HuH-7.5 (cell line): ENCODE data around the gene LRRC4B.

Experiments
- DNase-seq: peaks from one replicate; pipeline ENCODE4 v3.0.0; 2011; ENCODE audit warnings: low spot score

Gene LRRC4B

DNA sequence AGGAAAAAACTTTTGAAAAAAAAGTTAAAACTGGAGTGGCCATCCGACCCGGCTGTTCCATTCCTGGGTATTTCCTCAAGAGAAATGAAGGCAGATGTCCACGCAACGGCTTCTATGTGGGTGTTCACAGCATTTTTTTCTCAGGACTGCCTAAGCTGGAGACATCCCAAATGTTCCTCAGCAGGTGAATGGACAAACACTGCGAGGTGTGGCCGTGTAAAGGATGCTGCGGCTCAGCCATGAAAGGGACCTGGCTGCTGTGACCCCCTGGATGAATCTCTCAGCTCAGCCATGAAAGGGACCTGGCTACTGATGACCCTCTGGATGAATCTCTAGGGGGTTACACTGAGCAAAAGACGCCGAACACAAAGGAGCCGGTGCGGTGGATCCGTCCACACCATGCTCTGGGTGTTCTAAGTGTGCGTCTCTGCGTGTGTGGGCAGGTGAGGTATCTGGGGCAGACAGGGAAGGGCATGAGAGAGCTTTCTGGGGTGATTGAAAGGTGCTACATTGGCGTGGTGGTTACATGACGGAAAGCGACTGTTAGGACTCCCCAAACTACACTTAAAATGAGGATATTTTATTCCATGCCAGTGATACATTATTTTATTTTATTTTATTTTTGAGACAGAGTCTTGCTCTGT, 47.3 kb downstream of the LRRC4B start:
- no peak for DNase-seq

DNA sequence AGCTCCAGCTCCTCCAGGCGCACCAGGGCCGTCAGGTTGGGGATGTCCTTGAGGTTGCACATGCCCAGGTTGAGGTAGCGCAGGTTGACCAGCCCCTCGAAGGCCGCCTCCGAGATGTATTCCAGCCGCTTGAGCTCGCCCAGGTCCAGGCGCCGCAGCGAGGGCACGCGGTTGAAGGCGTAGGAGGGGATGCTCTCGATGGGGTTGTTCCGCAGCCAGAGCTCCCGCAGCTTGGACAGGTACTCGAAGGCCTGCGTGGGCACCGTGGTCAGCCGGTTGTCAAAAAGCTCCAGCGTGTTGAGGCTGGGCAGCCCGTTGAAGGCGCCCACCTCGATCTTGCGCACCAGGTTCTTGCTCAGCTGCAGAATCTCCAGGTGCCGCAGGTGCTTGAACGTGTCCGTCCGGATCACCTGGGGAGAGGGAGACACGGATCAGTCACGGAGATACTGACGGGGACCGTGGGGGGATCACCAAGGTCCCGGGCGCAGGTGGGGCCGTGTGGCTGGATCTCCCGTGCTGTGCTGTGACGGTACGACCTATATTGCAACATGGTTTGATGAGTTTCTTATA, 49.1 kb downstream of the LRRC4B start:
- DNase-seq: no peak

DNA sequence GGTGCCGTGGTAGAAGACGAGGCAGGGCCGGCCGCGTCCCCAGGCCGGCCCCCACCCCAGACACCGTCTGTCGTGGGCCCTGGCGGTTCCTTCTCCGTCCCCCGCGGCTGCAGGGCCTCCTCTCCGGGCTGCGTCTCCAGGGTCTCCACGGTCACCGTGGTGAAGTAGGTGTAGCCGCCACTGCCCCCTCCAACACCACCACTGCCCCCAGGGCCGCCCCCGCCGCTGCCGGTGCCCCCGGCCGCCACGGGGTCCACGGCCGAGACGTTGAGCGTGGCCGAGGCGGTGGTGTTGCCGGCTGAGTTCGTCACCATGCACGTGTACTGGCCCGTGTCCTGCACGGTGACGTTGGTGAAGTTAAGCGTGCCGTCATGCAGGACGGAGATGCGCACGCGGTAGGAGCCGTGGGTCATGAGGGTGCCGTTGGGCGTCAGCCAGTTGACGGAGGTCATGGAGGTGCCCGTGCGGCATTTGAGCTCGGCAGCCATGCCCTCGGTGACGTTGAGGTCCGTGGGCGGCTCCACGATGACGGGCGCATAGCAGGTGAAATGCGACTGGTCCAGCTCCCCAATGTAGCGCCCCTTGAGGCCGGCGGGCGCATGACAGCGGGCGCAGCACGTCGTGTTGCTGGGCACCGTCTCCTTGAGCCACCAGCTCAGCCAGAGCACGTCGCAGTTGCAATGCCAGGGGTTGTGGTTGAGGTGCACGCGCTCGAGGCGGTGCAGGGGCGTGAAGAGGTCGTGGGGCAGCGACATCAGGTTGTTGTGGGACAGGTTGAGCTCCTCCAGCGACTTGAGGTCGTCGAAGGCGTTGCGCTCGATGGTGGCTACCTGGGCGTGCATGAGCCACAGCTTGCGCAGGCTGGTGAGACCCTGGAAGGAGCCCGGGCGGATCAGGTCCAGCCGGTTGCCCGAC, 49.9 kb downstream of the LRRC4B start:
- DNase-seq: no peak

GRCh38 chr19:50517704-50518075, 50.5 kb downstream of the LRRC4B start:
- DNase-seq: no peak

DNA sequence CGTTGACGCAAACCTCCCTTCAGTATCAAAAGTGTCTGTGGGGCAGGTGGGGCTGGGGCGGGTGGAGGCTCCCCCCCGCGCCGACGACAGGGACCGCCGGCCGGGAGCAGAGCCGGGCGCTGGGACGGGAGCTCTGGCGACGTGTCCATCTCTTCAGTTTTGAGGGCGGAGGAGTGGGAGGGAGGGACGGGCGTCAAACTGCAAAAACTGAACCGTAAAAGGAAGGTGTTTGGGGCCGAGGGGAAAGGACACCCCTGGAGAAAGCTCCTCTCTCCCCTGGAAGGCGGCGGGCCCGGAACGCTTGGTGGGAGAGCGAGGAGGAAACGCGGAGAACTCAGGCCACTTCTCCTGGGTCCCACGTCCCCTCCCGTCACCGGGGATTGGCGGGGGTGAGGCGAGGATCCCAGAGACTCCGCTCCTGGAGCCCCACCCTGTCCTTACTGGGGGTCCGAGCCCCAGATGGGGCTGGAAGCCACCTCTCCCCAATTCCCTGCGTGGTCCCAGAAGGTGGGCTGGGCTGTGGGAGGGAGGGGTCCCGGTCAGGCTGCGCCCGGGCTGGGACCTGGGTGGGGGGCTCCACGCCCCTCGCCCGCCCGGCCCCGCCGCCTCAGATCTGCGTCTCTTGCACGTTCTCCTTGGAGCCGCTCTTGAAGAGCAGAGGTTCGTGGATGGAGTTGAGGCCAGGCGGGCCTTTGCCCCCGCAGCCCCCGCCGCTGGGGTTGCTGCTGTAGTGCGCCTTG, 51.1 kb downstream of the LRRC4B start:
- no peak for DNase-seq

DNA sequence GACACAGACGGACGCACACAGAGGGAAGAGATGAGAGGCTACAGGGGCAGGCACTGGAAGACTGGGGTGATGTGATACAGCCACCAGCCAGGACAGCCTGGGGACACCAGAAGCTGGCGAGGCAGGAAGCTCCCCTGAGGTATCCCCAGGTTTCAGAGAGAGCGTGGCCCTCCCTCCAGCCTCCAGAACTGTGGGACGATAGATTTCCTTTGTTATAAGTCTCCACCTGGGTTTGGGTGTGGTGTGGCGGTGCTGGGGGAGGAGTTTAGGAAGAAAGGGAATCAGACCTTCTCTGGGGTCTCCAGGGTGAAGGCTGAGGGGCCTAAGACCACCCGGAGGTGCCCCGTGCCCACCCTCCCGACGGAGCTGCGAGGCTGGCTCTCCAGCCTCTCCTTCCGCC, 51.8 kb downstream of the LRRC4B start:
- DNase-seq: no peak

DNA sequence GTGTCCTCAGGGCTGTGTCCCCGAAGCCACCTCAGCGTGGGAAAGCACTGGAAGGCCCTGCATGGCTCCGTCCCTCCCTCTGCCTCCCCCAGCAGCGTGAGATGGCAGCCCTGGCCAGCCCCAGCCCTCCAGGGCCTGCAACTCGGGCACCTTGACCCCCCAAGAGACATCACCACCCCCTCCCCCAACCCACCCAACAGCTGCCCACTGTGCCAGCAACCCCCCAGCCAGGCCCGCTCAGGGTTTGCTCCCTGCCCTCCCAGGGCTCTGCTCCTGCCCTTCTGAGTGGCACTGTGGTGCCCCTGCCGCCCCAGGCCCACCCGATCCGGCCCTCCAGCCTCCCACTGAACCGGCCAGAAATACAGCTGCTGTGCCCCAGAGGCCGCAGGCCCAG, 53.1 kb downstream of the LRRC4B start:
- no peak for DNase-seq

DNA sequence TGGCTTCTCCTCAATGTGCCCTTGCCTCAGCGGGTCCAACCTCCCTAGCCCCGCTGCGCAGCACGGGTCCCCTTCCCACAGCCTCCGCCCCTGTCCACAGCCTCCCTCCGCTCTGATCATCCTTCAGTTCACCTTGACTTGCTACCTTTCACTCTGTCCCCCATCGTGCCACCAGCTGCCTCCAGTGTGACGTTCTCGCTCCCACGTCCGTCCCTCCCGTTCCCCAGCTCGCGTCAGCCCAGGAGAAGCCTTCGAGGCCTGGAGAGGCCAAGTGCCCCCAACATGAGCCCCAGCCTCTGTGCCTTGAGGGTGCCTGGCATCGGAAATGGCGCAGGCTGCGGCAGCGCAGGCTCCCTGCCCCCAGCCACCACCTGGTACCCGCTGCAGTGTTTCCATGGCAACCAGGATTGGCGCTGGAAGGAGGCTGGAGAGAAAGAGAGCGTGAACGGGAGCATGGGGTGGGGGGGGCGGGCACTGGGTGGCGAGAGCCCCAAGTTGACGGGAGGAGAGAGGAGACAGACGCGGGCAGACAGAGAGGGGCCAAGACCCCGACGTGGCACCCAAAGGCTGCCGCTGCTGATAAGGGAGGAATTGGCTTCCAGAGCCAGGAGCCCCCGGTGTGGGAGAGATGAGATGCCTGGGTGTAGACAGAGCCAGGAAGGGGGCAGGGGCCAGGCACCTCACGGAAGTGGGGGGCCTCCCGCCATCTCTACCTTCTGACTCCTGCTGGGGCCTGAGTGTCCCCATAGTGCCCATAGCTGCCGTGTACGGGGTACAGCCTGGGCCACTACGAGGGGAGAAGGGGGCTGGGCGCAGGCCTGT, 53.7 kb downstream of the LRRC4B start:
- no peak for DNase-seq

DNA sequence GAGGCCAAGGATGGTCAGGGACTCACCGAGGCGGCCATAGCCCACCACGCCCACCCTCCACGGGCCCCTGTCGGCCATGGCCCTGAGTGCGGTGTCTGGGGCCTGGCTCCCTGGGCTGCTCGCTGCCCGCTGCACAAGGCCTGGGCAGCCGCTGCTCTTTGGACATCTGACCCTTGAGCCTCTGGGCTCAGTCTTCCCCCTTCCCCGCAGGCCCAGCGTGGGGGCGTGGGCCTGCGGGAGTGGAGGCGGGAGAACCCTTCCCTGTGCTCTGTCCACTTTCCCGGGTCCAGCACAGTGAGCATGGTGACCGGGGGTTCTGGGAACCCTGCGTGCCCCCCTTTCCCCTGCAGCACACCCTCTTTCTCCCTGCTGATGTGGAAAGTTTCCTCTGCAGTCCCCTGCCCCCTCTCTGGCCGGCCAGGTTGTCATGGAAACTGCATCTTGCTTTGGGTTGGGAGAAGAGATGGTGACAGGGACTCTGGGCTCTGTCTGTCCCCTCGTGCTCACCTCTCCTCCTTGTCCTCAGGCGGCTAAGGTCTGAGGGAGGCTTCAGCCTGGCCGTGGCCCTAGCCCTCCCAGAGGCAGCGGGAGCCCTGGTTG, 54.4 kb downstream of the LRRC4B start, which contains the start of gene ASPDH:
TSS of gene ASPDH (minus strand) at position 168 of the 600 bp plus-strand sequence. CDS start at position 78, 90 bp downstream.
- DNase-seq: no peak

DNA sequence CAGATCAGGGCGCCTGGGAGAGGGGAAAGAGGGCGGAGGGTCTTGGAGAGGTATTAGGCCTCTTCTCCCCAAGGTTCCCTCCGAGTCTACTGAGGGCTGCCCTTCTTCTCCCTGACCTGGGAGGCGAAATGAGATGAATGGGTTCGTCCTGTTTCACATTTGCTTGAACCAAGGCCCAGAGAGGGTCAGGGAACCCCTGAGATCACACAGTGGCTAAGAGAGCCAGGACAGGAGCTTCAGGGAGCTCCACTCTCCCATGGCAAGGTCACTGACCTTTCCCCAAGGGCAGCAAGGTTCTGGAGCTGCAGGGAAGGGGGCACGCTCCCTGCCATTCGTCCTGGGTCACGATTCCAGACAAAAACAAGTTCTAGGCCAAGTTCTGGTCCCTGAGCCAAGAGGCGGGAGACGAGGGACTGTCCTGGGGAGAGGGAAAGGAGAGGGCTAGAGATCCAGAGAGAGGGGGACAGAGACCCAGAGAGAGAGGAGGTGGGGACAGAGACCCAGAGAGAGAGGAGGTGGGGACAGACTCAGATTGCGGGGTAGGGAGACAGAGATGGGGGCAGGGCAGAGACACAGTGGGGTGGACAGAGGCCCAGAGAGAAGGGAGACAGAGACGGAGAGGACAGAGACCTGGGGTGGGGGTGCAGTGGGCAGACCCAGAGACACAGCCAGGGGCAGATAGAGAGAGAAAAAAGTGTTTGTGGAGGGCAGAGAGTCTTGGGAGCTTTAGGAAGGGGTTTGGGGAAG, 55.1 kb downstream of the LRRC4B start:
- no peak for DNase-seq

GRCh38 chr19:50512112-50512998, 55.9 kb downstream of the LRRC4B start:
- DNase-seq: no peak

DNA sequence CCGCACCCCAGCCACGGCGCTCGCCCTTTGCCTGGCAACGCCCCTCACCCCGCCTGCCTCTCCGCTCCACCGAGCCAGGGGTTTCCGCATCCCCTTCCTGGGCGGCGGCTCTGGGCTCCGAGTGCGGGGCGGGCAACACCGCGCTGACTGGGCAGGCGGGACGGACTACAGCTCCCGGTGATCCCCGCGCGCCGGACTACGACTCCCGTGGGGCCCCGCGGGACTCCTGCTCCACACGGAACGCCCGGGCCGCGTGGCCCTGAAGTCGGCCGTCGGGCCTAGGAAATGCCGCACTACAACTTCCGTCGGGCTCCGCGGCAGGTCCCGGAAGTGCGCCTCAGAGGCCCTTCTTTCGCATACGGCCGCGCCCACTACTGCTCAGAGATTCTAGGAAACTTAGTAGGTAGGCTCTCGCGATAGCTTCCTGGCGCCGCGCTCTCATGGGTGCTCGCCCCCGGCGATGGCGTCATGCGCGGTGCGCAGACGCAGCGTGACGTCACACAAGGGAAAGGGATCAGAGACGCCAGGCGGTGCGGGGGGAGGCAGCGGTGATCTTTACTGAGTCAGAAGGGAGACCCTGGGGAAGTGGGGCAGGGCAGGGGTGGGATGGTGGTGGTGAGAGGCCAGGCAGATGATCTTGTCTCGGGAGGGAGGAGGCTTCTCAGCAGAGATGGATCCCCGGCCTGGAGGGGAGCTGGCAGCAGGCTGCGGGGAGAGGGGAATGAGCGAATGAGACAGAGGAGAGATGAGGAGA, 57.0 kb downstream of the LRRC4B start, which contains the start of gene JOSD2:
TSS of gene JOSD2 (minus strand) at position 123 of the 754 bp plus-strand sequence. CDS start 760 bp downstream, outside the sequence.
- DNase-seq: peak; percentile 98

- DNase-seq: peak; percentile 67
Measured at GRCh38 chr19:50510700-50511068, 57.6 kb downstream of the LRRC4B start.

GRCh38 chr19:50510121-50510670, 58.0 kb downstream of the LRRC4B start:
- DNase-seq: no peak

DNA sequence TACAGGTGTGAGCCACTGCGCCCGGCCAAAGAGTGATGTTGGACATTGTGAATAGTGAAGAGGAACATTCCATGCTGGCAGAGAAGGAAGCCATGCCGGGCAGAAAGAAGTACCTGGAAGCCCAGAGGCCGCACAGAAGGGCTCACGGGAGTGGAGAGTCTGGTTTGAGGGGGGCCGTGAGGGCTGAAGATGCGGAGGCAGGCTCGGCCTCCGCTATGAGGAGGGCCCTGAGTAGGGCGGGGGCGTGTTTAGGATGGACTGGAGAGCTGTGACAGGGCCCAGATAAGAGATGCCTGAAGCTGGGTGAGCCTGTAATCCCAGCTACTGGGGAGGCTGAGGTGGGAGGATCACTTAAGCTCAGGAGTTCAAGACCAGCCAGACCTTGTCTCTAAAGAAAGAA, 58.9 kb downstream of the LRRC4B start:
- no peak for DNase-seq

DNA sequence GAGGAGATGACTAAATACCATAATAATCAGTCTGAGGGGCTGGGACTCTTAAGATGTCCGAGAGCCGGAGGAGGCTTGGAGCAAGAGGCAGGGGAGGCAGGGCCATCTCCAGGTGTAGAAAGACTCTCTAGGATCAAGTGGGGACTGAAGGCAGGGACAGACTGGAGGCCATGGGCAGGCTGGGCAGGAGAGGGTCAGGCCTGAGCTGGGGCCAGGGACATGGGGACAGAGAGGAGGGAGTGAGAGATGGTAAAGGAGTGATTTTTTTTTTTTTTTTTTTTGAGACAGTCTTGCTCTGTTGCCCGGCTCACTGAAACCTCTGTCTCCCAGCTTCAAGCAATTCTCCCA, 59.4 kb downstream of the LRRC4B start:
- DNase-seq: no peak

GRCh38 chr19:50507376-50507775, 60.9 kb downstream of the LRRC4B start:
- no peak for DNase-seq

GRCh38 chr19:50506700-50507099, 61.5 kb downstream of the LRRC4B start:
- no peak for DNase-seq
